Keratinocyte (primary cell): ENCODE data around the gene NPIPA7.
"Not testable (repeated sequence)": the region's sequence is repeated elsewhere in the genome, so short reads cannot be mapped to it uniquely, and the experiment has no call there.

Source experiments
- CTCF ChIP-seq, 3 experiments: IDR thresholded peaks in 1 of 3; conservative IDR thresholded peaks in 1 of 3; optimal IDR thresholded peaks in 1 of 3; 2 replicates in 2 of 3; 3 replicates in 1 of 3; pipeline versions ENCODE3 to v1.5.1; 2011; ENCODE audit warnings: low read length in 3 of 3, mild to moderate bottlenecking in 3 of 3, moderate library complexity in 2 of 3, control low read depth in 1 of 3, inconsistent platforms in 1 of 3; ENCODE audit not compliant: insufficient read depth in 2 of 3; ENCODE audit errors: extremely low read depth in 1 of 3
- EZH2 ChIP-seq: IDR thresholded peaks from one replicate; pipeline ENCODE4 v1.6.1; 2012; ENCODE audit warnings: inconsistent platforms, mild to moderate bottlenecking, low read length, moderate library complexity

GRCh38 chr16:16365851-16366250 lies 13.1 kb upstream of the NPIPA7 start:
- not testable (repeated sequence) for TF ChIP-seq CTCF (optimal IDR thresholded peaks at IDR 0.05 in 1 of 3, IDR thresholded peaks at IDR 0.05 in 1 of 3, conservative IDR thresholded peaks at IDR 0.05 in 1 of 3; ENCODE audit: extremely low read depth in 1 of 3, insufficient read depth in 2 of 3, low read length in 3 of 3); EZH2
